SK-MEL-5 (cell line): ENCODE results near the gene OOEP. TPM values are rescaled to one million over a fixed set of nuclear protein-coding genes. Genes with fewer than 3 reads are reported as not detected.

Source experiments
- DNase-seq: peaks from one replicate; pipeline ENCODE4 v3.0.0-alpha.2; 2016; ENCODE audit warnings: low read depth, low spot score
- in situ Hi-C: cut with HindIII; loops from 2 replicates; pipeline ENCODE4 v1.10.0; 2016; ENCODE audit warnings: low sequenced_read_pairs, high pct_unique_total_duplicates, low pct_unique_long_range_greater_than_20kb
- small RNA-seq, 2 experiments: library from RNA; depleted of rRNA; stranded (forward); fragments of <200 nt; gene quantifications; one replicate each; pipeline ENCODE3, GENCODE V24; 2014
- total RNA-seq: library from RNA; depleted of rRNA; stranded (reverse); fragments of >200 nt; shearing (Covaris generic); gene quantifications from 2 replicates; pipeline ENCODE4 v1.2.3, GENCODE V29; 2014; rRNA removed

OOEP gene
- total RNA-seq, 1 experiment from 2014 or later: not detected

- in situ Hi-C loops: no loop called here
- no peak for DNase-seq
Observed at GRCh38 chr6:73328790-73329189, 40.9 kb downstream of the OOEP start.

GRCh38 chr6:73325656-73326055 is 44.0 kb downstream of the OOEP start:
- no peak for DNase-seq
- in situ Hi-C loops: no loop called here

GRCh38 chr6:73323323-73323722 is 46.4 kb downstream of the OOEP start:
- no peak for DNase-seq
- in situ Hi-C loops: no loop called here

Small RNAs within 50 kb of the gene (small RNA-seq; reads per million reads assigned to genes)
- gene RPL39P3: 0 to 1.2 reads per million in 2 experiments

Other genes with a start within 250 kb of the OOEP start
- gene KHDC1L, start 144.4 kb downstream of the OOEP start, total RNA-seq: not detected in 2 replicates
- gene KHDC1, start 106.7 kb downstream of the OOEP start, total RNA-seq: 0.19 TPM in 1 of 2 replicates, not detected in the other
- not detected in 2 replicates for gene DPPA5, start 15.6 kb downstream of the OOEP start, total RNA-seq
- not detected in 2 replicates for gene KHDC3L, start 7.2 kb downstream of the OOEP start, total RNA-seq
- not detected in 2 replicates for gene DDX43, start 24.9 kb upstream of the OOEP start, total RNA-seq
- gene CGAS, start 82.4 kb upstream of the OOEP start, total RNA-seq: not detected in 2 replicates
- gene MTO1, start 91.8 kb upstream of the OOEP start, total RNA-seq: 22.6 and 26.3 TPM in 2 replicates
- 12,462 and 13,460 TPM in 2 replicates for gene EEF1A1, start 151.1 kb upstream of the OOEP start, total RNA-seq